Measurements from ENCODE around the gene HOXC11. TPM values are rescaled to one million over a fixed set of nuclear protein-coding genes. Genes with fewer than 3 reads are reported as not detected.
A peak's percentile ranks its signal among the peaks of the same experiment; 100 is the strongest.

Gene HOXC11
- total RNA-seq, 4 donors from 2014 or later = 0.69 to 3.3 TPM; not detected in 2

- no peaks in the 10 kb centered on the region for H3K36me3 ChIP-seq
- TF ChIP-seq POLR2A (IDR thresholded peaks at IDR 0.05) = no peak
- TF ChIP-seq CTCF (IDR thresholded peaks at IDR 0.05) = no peak
- DNase-seq = no peak
- H3K9me3 ChIP-seq = no peaks in the 10 kb centered on the region
- peaks cover 0 to 35% of the 10 kb centered on the region in 2 donors for H3K27me3 ChIP-seq
- no peak overlapping the region for H3K27ac ChIP-seq
- intact Hi-C loops (cut with DNase I; ENCODE audit: low total_unique reads) = no loop called here
- no peaks in the 10 kb centered on the region for H3K4me1 ChIP-seq
- H3K4me3 ChIP-seq = no peak overlapping the region
Measured at GRCh38 chr12:54012631-54013409, 39.9 kb downstream of the HOXC11 start.

GRCh38 chr12:54014377-54015017 is 41.6 kb downstream of the HOXC11 start:
- Histone ChIP-seq H3K9me3 (no peaks in the 10 kb centered on the region), H3K36me3 (no peaks in the 10 kb centered on the region), H3K4me1 (no peaks in the 10 kb centered on the region), H3K4me3 (no peak overlapping the region), H3K27me3 (peaks cover 0 to 26% of the 10 kb centered on the region in 2 donors), H3K27ac (peak overlapping the region in 1 of 2 donors; percentile 5)
- no peak for DNase-seq
- TF ChIP-seq POLR2A (IDR thresholded peaks at IDR 0.05) = no peak
- TF ChIP-seq CTCF (IDR thresholded peaks at IDR 0.05) = no peak
- intact Hi-C loops (cut with DNase I; ENCODE audit: low total_unique reads) = no loop called here

- Histone ChIP-seq H3K4me3 (no peak overlapping the region), H3K27me3 (peaks cover 0 to 21% of the 10 kb centered on the region in 2 donors), H3K27ac (no peak overlapping the region), H3K4me1 (no peaks in the 10 kb centered on the region), H3K36me3 (no peaks in the 10 kb centered on the region), H3K9me3 (no peaks in the 10 kb centered on the region)
- DNase-seq = no peak
- intact Hi-C loops (cut with DNase I; ENCODE audit: low total_unique reads) = no loop called here
- TF ChIP-seq CTCF (IDR thresholded peaks at IDR 0.05) (no peak), POLR2A (IDR thresholded peaks at IDR 0.05) (no peak)
Measured at GRCh38 chr12:54015018-54015931, 42.3 kb downstream of the HOXC11 start.

GRCh38 chr12:54016051-54016450 is 43.1 kb downstream of the HOXC11 start:
- H3K4me3 ChIP-seq = peak overlapping the region; percentile 32 to 49
- DNase-seq = no peak
- intact Hi-C loops (cut with DNase I; ENCODE audit: low total_unique reads) = no loop called here
- H3K9me3 ChIP-seq = no peaks in the 10 kb centered on the region
- no peaks in the 10 kb centered on the region for H3K36me3 ChIP-seq
- peaks cover 0 to 21% of the 10 kb centered on the region in 2 donors for H3K27me3 ChIP-seq
- TF ChIP-seq POLR2A (IDR thresholded peaks at IDR 0.05) (no peak), CTCF (IDR thresholded peaks at IDR 0.05) (no peak)
- no peaks in the 10 kb centered on the region for H3K4me1 ChIP-seq
- peak overlapping the region in 1 of 2 donors; percentile 84 for H3K27ac ChIP-seq
